ENCODE measurements around the gene ZBTB17.

- TF ChIP-seq CTCF (IDR thresholded peaks at IDR 0.05) = no peak
- TF ChIP-seq ZFX (IDR thresholded peaks at IDR 0.05; ENCODE audit: borderline replicate concordance) = no peak
Measured at GRCh38 chr1:15947382-15948090, 28.4 kb downstream of the ZBTB17 start.
